ENCODE measurements around the gene EP400.

EP400 gene

DNA sequence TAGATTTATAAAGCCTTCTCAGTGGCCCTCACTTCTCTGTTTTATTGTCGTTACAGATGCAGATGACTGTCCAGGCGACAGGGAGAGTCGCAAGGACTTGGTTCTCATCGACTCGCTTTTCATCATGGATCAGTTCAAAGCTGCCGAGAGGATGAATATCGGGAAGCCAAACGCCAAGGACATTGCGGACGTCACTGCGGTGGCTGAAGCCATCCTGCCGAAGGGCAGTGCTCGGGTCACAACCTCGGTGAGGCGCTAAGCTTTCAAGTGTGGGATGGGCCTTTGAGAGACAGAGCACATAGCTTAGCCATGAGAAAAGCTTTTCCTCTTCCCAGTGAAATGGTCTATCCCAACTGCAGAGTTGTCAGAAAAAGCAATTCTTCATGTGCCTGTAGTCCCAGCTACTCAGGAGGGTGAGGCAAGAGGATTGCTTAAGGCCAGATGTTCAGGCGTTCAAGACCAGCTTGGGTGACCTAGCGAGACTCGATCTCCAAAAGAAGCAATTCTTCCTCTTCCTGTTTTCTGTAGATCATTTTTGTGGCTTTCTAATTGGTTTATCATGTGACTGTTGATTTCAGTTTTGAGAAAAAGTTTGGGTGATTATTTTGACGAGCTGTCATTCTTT is 56.4 kb downstream of the EP400 start:
- H3K4me3 ChIP-seq (ENCODE audit: insufficient read depth, low read depth, low read length): no peak overlapping the region
- H3K4me1 ChIP-seq (ENCODE audit: control insufficient read depth, insufficient read depth, low read length): no peaks in the 10 kb centered on the region
- 96% methylated on average over 19 of the region's 19 CpGs for WGBS, 2 experiments
- peaks cover 21% of the 10 kb centered on the region for H3K36me3 ChIP-seq (ENCODE audit: control insufficient read depth, insufficient read depth, low read length)
- H3K27ac ChIP-seq (ENCODE audit: insufficient read depth, low read depth, low read length, poor library complexity, severe bottlenecking): no peak overlapping the region
- H3K9me3 ChIP-seq (ENCODE audit: control insufficient read depth, low read length): no peaks in the 10 kb centered on the region
- H3K27me3 ChIP-seq (ENCODE audit: control insufficient read depth, insufficient read depth, low read length, poor library complexity, severe bottlenecking): no peaks in the 10 kb centered on the region

DNA sequence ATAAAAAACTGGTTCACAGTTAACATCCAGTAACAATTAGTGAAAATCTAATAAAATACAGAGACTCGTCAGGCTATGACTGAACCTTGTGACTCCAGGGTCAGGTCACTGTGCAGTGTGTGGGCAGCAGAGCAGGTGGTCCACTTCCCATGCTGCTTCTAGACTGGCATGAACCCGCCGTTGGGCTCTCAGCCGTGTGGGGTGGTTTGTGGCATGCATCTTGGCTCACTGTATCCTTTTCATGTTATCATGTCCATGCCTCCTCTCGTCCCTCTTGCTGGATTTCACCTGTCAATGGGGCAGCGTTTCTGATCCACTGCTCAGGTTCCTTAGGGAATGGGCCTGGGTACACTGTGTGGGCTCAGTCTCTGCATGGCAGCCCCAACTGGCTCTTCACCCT is 57.3 kb downstream of the EP400 start:
- Histone ChIP-seq H3K36me3 (ENCODE audit: control insufficient read depth, insufficient read depth, low read length) (peaks cover 29% of the 10 kb centered on the region), H3K27me3 (ENCODE audit: control insufficient read depth, insufficient read depth, low read length, poor library complexity, severe bottlenecking) (no peaks in the 10 kb centered on the region), H3K4me1 (ENCODE audit: control insufficient read depth, insufficient read depth, low read length) (no peaks in the 10 kb centered on the region), H3K27ac (ENCODE audit: insufficient read depth, low read depth, low read length, poor library complexity, severe bottlenecking) (no peak overlapping the region), H3K4me3 (ENCODE audit: insufficient read depth, low read depth, low read length) (no peak overlapping the region), H3K9me3 (ENCODE audit: control insufficient read depth, low read length) (no peaks in the 10 kb centered on the region)
- 92 to 94% methylated on average over 6 of the region's 6 CpGs for WGBS, 2 experiments

DNA sequence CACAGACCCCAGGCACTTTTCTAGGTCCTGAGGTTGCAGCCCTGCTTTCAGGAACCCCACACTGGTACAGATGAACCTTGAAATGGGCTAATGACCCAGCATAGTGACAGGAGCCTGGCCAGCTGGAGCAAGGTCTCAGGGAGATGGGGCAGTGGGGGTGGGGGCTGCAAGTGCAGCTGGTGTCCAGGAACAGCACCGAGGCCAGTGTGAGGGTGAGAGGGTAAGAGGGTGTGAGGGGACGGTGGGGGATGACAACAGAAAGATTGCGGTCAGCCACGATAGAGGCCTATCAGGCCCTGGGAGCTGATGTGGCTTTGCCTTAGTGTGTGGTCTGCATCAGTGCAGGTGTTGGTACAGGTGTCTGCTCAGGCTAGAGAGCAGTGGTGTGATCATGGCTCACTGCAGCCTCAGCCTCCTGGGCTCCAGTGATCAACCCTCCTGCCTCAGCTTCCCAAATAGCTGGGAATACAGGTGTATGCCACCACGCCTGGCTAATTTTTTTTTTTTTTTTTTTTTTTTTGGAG is 59.7 kb downstream of the EP400 start:
- peaks cover 39% of the 10 kb centered on the region for H3K36me3 ChIP-seq (ENCODE audit: control insufficient read depth, insufficient read depth, low read length)
- no peaks in the 10 kb centered on the region for H3K27me3 ChIP-seq (ENCODE audit: control insufficient read depth, insufficient read depth, low read length, poor library complexity, severe bottlenecking)
- H3K4me3 ChIP-seq (ENCODE audit: insufficient read depth, low read depth, low read length): no peak overlapping the region
- WGBS, 2 experiments: 94 to 98% methylated on average over 5 of the region's 5 CpGs
- no peak overlapping the region for H3K27ac ChIP-seq (ENCODE audit: insufficient read depth, low read depth, low read length, poor library complexity, severe bottlenecking)
- H3K4me1 ChIP-seq (ENCODE audit: control insufficient read depth, insufficient read depth, low read length): no peaks in the 10 kb centered on the region
- H3K9me3 ChIP-seq (ENCODE audit: control insufficient read depth, low read length): no peaks in the 10 kb centered on the region

DNA sequence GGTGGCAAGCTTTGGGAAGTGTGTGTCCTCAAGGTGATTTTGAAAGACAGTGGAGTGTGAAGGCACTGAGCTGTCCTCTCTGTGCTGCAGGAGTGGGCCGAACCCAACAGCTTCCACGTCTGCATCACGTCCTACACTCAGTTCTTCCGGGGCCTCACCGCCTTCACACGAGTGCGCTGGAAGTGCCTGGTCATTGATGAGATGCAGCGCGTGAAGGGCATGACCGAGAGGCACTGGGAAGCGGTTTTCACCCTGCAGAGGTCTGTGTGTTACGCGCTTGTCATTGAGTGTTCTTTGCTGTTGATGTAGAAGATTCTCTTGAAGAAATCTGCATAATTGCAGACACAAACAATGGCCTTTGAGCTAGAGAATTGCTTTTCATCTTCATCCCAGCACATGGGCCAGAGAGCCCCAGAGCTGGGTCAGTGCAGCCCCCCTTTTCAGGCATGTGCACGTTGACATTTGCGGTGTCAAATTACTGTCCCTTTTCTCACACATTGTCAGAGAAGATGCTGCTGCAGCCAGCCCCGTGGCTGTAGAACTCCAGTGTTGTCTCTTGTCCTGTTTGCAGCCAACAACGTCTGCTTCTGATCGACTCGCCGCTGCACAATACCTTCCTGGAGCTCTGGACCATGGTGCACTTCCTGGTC is 63.3 kb downstream of the EP400 start:
- Histone ChIP-seq H3K9me3 (ENCODE audit: control insufficient read depth, low read length) (no peaks in the 10 kb centered on the region), H3K4me1 (ENCODE audit: control insufficient read depth, insufficient read depth, low read length) (no peaks in the 10 kb centered on the region), H3K27ac (ENCODE audit: insufficient read depth, low read depth, low read length, poor library complexity, severe bottlenecking) (no peak overlapping the region), H3K36me3 (ENCODE audit: control insufficient read depth, insufficient read depth, low read length) (peaks cover 41% of the 10 kb centered on the region), H3K4me3 (ENCODE audit: insufficient read depth, low read depth, low read length) (no peak overlapping the region), H3K27me3 (ENCODE audit: control insufficient read depth, insufficient read depth, low read length, poor library complexity, severe bottlenecking) (no peaks in the 10 kb centered on the region)
- 87 to 89% methylated on average over 20 of the region's 20 CpGs for WGBS, 2 experiments

DNA sequence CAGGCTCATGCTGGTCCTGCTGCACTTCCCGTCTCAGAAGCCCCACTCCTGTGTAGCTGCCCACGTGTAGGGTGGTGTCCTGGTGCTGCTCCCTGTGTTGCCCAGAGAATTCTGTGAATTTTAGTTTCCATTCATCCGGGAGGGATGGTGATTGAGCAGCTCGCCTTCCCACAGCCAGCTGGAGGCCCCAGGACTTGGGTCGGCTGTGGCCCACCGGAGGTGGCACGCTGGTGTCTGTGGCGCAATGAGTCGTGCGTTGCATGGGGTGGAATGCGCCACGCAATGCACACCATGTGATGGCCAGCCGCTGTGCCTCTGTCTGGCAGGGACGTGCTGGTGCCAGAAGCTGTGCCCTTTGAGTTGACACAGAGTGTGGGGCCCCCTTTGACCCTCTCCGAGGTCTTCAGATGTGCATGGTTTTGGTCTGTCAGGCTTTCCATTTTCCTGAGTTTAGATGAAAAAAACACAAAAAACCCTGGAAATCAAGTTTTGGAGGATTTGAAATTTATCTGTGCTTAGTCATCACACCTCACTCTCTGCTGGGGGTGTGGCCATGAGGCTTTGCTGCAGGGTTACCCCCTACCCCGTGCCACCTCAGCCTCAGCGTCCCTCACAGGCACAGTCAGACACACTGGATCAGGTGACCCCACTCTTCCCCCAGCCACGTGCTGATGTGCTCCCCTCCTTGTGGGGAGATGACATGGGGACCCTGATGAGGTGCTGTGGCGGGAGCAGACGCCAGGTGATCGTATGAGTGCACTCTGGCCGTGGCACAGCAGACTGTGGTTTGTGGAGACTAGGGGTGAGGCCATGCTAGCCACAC is 64.6 kb downstream of the EP400 start:
- Histone ChIP-seq H3K9me3 (ENCODE audit: control insufficient read depth, low read length) (no peaks in the 10 kb centered on the region), H3K27me3 (ENCODE audit: control insufficient read depth, insufficient read depth, low read length, poor library complexity, severe bottlenecking) (no peaks in the 10 kb centered on the region), H3K36me3 (ENCODE audit: control insufficient read depth, insufficient read depth, low read length) (peaks cover 47% of the 10 kb centered on the region), H3K4me1 (ENCODE audit: control insufficient read depth, insufficient read depth, low read length) (no peaks in the 10 kb centered on the region), H3K4me3 (ENCODE audit: insufficient read depth, low read depth, low read length) (no peak overlapping the region), H3K27ac (ENCODE audit: insufficient read depth, low read depth, low read length, poor library complexity, severe bottlenecking) (no peak overlapping the region)
- WGBS, 2 experiments: 94 to 95% methylated on average over 22 of the region's 22 CpGs

DNA sequence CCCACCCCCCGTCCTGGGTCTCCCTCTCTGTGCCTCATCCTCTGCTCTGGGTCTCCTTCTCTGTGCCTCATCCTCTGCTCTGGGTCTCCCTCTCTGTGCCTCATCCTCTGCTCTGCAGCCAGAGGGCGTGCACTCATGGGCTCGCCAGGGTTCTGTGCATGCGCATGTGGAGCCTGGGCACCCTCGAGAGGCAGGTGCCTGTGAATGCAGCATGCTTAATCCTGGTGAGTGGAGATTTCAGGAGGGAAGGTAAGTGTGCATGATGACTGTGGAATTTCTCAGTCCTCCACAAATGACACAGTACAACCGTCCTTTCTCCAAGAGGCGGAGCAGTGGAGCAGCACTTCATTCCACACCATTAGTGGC is 65.2 kb downstream of the EP400 start:
- H3K27me3 ChIP-seq (ENCODE audit: control insufficient read depth, insufficient read depth, low read length, poor library complexity, severe bottlenecking): no peaks in the 10 kb centered on the region
- no peaks in the 10 kb centered on the region for H3K4me1 ChIP-seq (ENCODE audit: control insufficient read depth, insufficient read depth, low read length)
- 91 to 94% methylated on average over 7 of the region's 7 CpGs for WGBS, 2 experiments
- H3K27ac ChIP-seq (ENCODE audit: insufficient read depth, low read depth, low read length, poor library complexity, severe bottlenecking): no peak overlapping the region
- H3K36me3 ChIP-seq (ENCODE audit: control insufficient read depth, insufficient read depth, low read length): peaks cover 47% of the 10 kb centered on the region
- no peak overlapping the region for H3K4me3 ChIP-seq (ENCODE audit: insufficient read depth, low read depth, low read length)
- no peaks in the 10 kb centered on the region for H3K9me3 ChIP-seq (ENCODE audit: control insufficient read depth, low read length)

DNA sequence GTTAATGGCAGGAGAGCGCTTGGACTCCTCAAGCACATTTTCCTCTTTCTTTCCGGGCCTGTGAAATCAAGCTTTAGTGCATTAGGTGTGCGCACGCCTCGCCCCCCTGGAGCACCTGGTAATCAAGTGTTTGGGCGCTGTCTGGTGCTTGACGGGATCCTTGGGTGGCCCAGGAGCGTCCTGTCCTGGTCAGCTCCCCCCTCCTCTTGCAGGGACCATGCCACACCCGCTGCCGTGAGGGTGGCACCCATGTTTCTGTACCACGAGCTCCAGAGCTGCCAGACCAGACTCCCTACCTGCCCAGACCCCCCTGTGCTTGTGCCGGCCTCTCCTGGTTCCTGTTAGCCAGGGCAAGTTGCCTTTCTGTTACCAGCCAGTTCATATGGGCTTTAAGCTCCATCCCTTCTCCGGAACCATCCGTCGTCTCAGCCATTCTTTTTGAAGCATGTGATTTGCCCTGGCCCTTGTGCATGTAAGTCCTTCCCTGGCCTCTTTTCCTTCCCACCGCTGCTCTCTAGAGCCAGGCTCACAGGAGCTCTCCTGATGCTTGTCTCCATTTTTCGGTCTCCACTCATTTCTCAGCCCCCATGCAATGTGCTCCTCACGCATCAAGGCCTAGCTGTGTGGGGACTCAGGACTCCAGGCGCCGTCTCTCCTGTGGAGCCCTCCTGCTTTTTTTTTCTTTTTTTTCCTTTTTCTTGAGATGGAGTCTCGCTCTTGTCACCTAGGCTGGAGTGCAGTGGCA is 66.1 kb downstream of the EP400 start:
- Histone ChIP-seq H3K27me3 (ENCODE audit: control insufficient read depth, insufficient read depth, low read length, poor library complexity, severe bottlenecking) (no peaks in the 10 kb centered on the region), H3K27ac (ENCODE audit: insufficient read depth, low read depth, low read length, poor library complexity, severe bottlenecking) (no peak overlapping the region), H3K9me3 (ENCODE audit: control insufficient read depth, low read length) (no peaks in the 10 kb centered on the region), H3K4me1 (ENCODE audit: control insufficient read depth, insufficient read depth, low read length) (no peaks in the 10 kb centered on the region), H3K4me3 (ENCODE audit: insufficient read depth, low read depth, low read length) (no peak overlapping the region), H3K36me3 (ENCODE audit: control insufficient read depth, insufficient read depth, low read length) (peaks cover 47% of the 10 kb centered on the region)
- 94 to 95% methylated on average over 21 of the region's 21 CpGs for WGBS, 2 experiments

DNA sequence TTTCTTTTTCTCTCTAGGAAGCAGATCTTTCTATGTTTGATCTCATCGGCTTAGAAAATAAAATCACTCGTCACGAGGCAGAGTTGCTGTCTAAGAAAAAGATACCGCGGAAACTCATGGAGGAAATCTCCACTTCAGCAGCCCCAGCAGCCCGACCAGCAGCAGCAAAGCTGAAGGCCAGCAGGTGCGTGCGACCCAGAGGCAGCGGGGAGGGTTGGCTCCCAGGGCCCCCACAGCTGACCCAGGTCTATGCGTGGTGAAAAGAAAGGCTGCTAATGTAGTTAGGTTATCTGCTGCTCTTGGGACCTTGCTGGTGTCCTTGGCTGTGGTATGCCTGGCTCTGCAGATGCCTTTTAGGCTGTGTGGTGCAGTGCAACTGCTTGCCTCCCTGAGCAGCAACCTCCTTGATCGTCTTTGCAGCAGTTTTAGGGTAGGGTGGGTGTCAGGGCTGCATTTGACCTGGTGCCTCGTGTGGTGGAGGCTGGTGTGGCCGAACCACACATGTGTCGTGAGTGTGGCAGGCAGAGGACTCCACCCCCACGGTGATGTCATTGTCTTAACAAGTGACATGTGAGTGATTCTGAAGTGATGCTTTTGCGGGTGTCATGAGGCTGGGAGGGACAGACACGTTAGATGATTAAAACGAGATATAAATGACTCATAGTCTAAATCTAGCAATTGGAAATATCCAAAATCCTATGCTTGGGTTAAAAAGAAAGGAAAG is 68.6 kb downstream of the EP400 start:
- H3K27ac ChIP-seq (ENCODE audit: insufficient read depth, low read depth, low read length, poor library complexity, severe bottlenecking): no peak overlapping the region
- no peaks in the 10 kb centered on the region for H3K9me3 ChIP-seq (ENCODE audit: control insufficient read depth, low read length)
- 95 to 96% methylated on average over 18 of the region's 18 CpGs for WGBS, 2 experiments
- H3K27me3 ChIP-seq (ENCODE audit: control insufficient read depth, insufficient read depth, low read length, poor library complexity, severe bottlenecking): no peaks in the 10 kb centered on the region
- no peak overlapping the region for H3K4me3 ChIP-seq (ENCODE audit: insufficient read depth, low read depth, low read length)
- no peaks in the 10 kb centered on the region for H3K4me1 ChIP-seq (ENCODE audit: control insufficient read depth, insufficient read depth, low read length)
- H3K36me3 ChIP-seq (ENCODE audit: control insufficient read depth, insufficient read depth, low read length): peaks cover 27% of the 10 kb centered on the region

DNA sequence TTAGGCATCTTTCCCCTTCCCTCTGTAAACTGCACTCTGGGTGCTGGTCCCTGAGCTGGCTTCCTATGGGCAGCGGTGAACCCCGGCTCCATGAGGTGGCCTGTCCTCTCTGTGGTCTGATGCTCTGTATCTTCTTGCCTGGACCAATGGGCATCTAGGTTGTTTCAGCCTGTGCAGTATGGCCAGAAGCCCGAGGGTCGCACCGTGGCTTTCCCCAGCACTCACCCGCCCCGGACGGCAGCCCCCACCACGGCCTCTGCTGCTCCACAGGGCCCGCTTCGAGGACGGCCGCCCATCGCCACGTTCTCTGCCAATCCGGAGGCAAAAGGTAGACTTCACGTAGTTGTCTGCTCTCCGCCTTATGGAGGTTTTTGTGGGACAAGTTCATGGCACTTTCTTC is 70.1 kb downstream of the EP400 start:
- no peaks in the 10 kb centered on the region for H3K27me3 ChIP-seq (ENCODE audit: control insufficient read depth, insufficient read depth, low read length, poor library complexity, severe bottlenecking)
- no peak overlapping the region for H3K27ac ChIP-seq (ENCODE audit: insufficient read depth, low read depth, low read length, poor library complexity, severe bottlenecking)
- no peaks in the 10 kb centered on the region for H3K4me1 ChIP-seq (ENCODE audit: control insufficient read depth, insufficient read depth, low read length)
- peaks cover 37% of the 10 kb centered on the region for H3K36me3 ChIP-seq (ENCODE audit: control insufficient read depth, insufficient read depth, low read length)
- H3K4me3 ChIP-seq (ENCODE audit: insufficient read depth, low read depth, low read length): no peak overlapping the region
- no peaks in the 10 kb centered on the region for H3K9me3 ChIP-seq (ENCODE audit: control insufficient read depth, low read length)
- WGBS, 2 experiments: 96 to 97% methylated on average over 18 of the region's 18 CpGs
